ENCODE results near the gene CHD9.

CHD9 gene

GRCh38 chr16:53090591-53091411, 36.0 kb downstream of the CHD9 start:
- TF ChIP-seq FOXP2 (optimal IDR thresholded peaks at IDR 0.05; ENCODE audit: borderline replicate concordance, extremely low read depth, extremely low read length, insufficient read depth) (peak; percentile 81), POLR2AphosphoS5 (IDR thresholded peaks at IDR 0.05; ENCODE audit: low read depth, low read length) (no peak), TAF1 (IDR thresholded peaks at IDR 0.05; ENCODE audit: borderline replicate concordance, insufficient read depth, low read length) (no peak), SIN3A (IDR thresholded peaks at IDR 0.05; ENCODE audit: borderline replicate concordance, insufficient read depth, low read length) (no peak)
- TF ChIP-seq, protein P1, sequence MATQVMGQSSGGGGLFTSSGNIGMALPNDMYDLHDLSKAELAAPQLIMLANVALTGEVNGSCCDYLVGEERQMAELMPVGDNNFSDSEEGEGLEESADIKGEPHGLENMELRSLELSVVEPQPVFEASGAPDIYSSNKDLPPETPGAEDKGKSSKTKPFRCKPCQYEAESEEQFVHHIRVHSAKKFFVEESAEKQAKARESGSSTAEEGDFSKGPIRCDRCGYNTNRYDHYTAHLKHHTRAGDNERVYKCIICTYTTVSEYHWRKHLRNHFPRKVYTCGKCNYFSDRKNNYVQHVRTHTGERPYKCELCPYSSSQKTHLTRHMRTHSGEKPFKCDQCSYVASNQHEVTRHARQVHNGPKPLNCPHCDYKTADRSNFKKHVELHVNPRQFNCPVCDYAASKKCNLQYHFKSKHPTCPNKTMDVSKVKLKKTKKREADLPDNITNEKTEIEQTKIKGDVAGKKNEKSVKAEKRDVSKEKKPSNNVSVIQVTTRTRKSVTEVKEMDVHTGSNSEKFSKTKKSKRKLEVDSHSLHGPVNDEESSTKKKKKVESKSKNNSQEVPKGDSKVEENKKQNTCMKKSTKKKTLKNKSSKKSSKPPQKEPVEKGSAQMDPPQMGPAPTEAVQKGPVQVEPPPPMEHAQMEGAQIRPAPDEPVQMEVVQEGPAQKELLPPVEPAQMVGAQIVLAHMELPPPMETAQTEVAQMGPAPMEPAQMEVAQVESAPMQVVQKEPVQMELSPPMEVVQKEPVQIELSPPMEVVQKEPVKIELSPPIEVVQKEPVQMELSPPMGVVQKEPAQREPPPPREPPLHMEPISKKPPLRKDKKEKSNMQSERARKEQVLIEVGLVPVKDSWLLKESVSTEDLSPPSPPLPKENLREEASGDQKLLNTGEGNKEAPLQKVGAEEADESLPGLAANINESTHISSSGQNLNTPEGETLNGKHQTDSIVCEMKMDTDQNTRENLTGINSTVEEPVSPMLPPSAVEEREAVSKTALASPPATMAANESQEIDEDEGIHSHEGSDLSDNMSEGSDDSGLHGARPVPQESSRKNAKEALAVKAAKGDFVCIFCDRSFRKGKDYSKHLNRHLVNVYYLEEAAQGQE (IDR thresholded peaks at IDR 0.05; ENCODE audit: insufficient read depth in 1 of 2, low read depth in 2 of 2, low read length in 2 of 2): no peak

- TF ChIP-seq, protein P1 (IDR thresholded peaks at IDR 0.05; ENCODE audit: insufficient read depth in 1 of 2, low read depth in 2 of 2, low read length in 2 of 2): peak in 1 of 2 experiments; percentile 36; a peak in 1 of 4 replicates
- no peak for TF ChIP-seq SIN3A (IDR thresholded peaks at IDR 0.05; ENCODE audit: borderline replicate concordance, insufficient read depth, low read length)
- peak; percentile 55; the same call in 1 of the 2 replicates for TF ChIP-seq TAF1 (IDR thresholded peaks at IDR 0.05; ENCODE audit: borderline replicate concordance, insufficient read depth, low read length)
Measured at GRCh38 chr16:53091466-53092211, 36.8 kb downstream of the CHD9 start.

- TF ChIP-seq TAF1 (IDR thresholded peaks at IDR 0.05; ENCODE audit: borderline replicate concordance, insufficient read depth, low read length): no peak
- no peak for TF ChIP-seq POLR2AphosphoS5 (IDR thresholded peaks at IDR 0.05; ENCODE audit: low read depth, low read length)
- TF ChIP-seq SIN3A (IDR thresholded peaks at IDR 0.05; ENCODE audit: borderline replicate concordance, insufficient read depth, low read length): no peak
- TF ChIP-seq, protein P1 (IDR thresholded peaks at IDR 0.05; ENCODE audit: insufficient read depth in 1 of 2, low read depth in 2 of 2, low read length in 2 of 2): no peak
- no peak for TF ChIP-seq FOXP2 (optimal IDR thresholded peaks at IDR 0.05; ENCODE audit: borderline replicate concordance, extremely low read depth, extremely low read length, insufficient read depth)
Measured at GRCh38 chr16:53092284-53092683, 37.5 kb downstream of the CHD9 start.

DNA sequence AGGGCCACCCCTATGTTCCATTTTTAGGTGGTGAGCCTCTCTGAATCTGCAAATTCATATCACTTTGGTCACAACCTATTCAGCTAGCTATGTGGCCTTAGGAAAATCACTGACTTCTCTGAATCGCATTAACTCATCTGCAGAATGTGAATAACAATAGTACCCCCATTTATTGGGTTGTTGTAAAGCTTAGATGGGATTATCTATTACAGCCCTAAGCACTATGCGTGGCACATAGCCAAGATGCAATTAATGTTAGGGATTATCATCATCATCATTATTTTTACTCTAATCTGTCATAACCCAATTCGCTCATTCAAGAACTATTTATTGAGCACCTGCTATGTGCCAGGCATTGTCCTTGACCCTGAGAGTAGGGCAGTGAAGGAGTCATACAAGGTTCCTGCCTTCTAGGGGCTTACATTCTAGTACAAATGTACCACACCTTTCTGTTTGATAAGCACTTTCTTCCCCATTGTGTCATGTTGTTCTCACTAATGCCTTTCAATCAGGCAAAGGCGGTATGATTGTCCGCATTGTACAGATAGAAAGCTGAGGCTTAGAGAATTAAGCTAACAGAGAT, 38.5 kb downstream of the CHD9 start:
- TF ChIP-seq TAF1 (IDR thresholded peaks at IDR 0.05; ENCODE audit: borderline replicate concordance, insufficient read depth, low read length) (no peak), POLR2AphosphoS5 (IDR thresholded peaks at IDR 0.05; ENCODE audit: low read depth, low read length) (no peak), FOXP2 (optimal IDR thresholded peaks at IDR 0.05; ENCODE audit: borderline replicate concordance, extremely low read depth, extremely low read length, insufficient read depth) (no peak), SIN3A (IDR thresholded peaks at IDR 0.05; ENCODE audit: borderline replicate concordance, insufficient read depth, low read length) (no peak)
- TF ChIP-seq, protein P1 (IDR thresholded peaks at IDR 0.05; ENCODE audit: insufficient read depth in 1 of 2, low read depth in 2 of 2, low read length in 2 of 2): no peak

Data from PFSK-1 (cell line).